BE2C (cell line): Measurements from ENCODE around the gene CCNE1.

Experiments
- DNase-seq: peaks from one replicate; pipeline ENCODE4 v3.0.0-alpha.2; 2020
- H3K27me3 ChIP-seq: fragments of 250-450 bp; sonication (Bioruptor Pico); 2 replicates; pipeline ENCODE4 v1.5.1; 2020; ENCODE audit warnings: mild to moderate bottlenecking
- H3K36me3 ChIP-seq: fragments of 250-450 bp; sonication (Bioruptor Pico); 2 replicates; pipeline ENCODE4 v1.5.1; 2020; ENCODE audit warnings: mild to moderate bottlenecking
- H3K4me1 ChIP-seq: fragments of 250-450 bp; sonication (Bioruptor Pico); 2 replicates; pipeline ENCODE4 v1.5.1; 2020
- H3K4me3 ChIP-seq: 2 replicates; pipeline ENCODE4 v1.5.1; 2011; ENCODE audit warnings: low read depth, low read length
- H3K9me3 ChIP-seq: fragments of 250-450 bp; sonication (Bioruptor Pico); 2 replicates; pipeline ENCODE4 v1.5.1; 2020
- CTCF ChIP-seq: IDR thresholded peaks from 2 replicates; pipeline ENCODE4 v1.5.1; 2012; ENCODE audit warnings: mild to moderate bottlenecking, low read depth, low read length

CCNE1 gene

GRCh38 chr19:29858621-29859020 is 46.8 kb downstream of the CCNE1 start:
- Histone ChIP-seq H3K4me1 (no peaks in the 10 kb centered on the region), H3K36me3 (no peaks in the 10 kb centered on the region), H3K27me3 (peaks cover 7% of the 10 kb centered on the region; the same call in 1 of the 2 replicates), H3K9me3 (no peaks in the 10 kb centered on the region), H3K4me3 (no peak overlapping the region)
- TF ChIP-seq CTCF: no peak
- DNase-seq: no peak

GRCh38 chr19:29860492-29860891 is 48.7 kb downstream of the CCNE1 start:
- H3K27me3 ChIP-seq: peaks cover 20% of the 10 kb centered on the region
- no peaks in the 10 kb centered on the region for H3K4me1 ChIP-seq
- no peaks in the 10 kb centered on the region for H3K36me3 ChIP-seq
- no peaks in the 10 kb centered on the region for H3K9me3 ChIP-seq
- DNase-seq: no peak
- H3K4me3 ChIP-seq: no peak overlapping the region
- TF ChIP-seq CTCF: no peak

- no peaks in the 10 kb centered on the region for H3K4me1 ChIP-seq
- peaks cover 24% of the 10 kb centered on the region for H3K27me3 ChIP-seq
- no peak overlapping the region for H3K4me3 ChIP-seq
- TF ChIP-seq CTCF: no peak
- H3K9me3 ChIP-seq: no peaks in the 10 kb centered on the region
- no peak for DNase-seq
- no peaks in the 10 kb centered on the region for H3K36me3 ChIP-seq
Observed at GRCh38 chr19:29861574-29861973, 49.8 kb downstream of the CCNE1 start.

GRCh38 chr19:29866011-29866410 is 54.2 kb downstream of the CCNE1 start:
- Histone ChIP-seq H3K9me3 (no peaks in the 10 kb centered on the region; the same call in 1 of the 2 replicates), H3K27me3 (peaks cover 24% of the 10 kb centered on the region), H3K4me3 (no peak overlapping the region), H3K4me1 (no peaks in the 10 kb centered on the region), H3K36me3 (no peaks in the 10 kb centered on the region)
- TF ChIP-seq CTCF: no peak
- no peak for DNase-seq

- H3K27me3 ChIP-seq: peaks cover 20% of the 10 kb centered on the region
Observed at GRCh38 chr19:29867984-29868383, 56.2 kb downstream of the CCNE1 start.

GRCh38 chr19:29871143-29871542 is 59.4 kb downstream of the CCNE1 start:
- no peak for DNase-seq
- H3K4me3 ChIP-seq: no peak overlapping the region
- no peak for TF ChIP-seq CTCF
- H3K27me3 ChIP-seq: peaks cover 2% of the 10 kb centered on the region; the same call in 1 of the 2 replicates
- no peaks in the 10 kb centered on the region; the same call in 1 of the 2 replicates for H3K4me1 ChIP-seq
- no peaks in the 10 kb centered on the region; the same call in 1 of the 2 replicates for H3K9me3 ChIP-seq
- no peaks in the 10 kb centered on the region for H3K36me3 ChIP-seq

More at GRCh38 chr19:29867984-29868383, 56.2 kb downstream of the CCNE1 start:
- H3K4me1 ChIP-seq: no peaks in the 10 kb centered on the region
- DNase-seq: no peak
- H3K9me3 ChIP-seq: no peaks in the 10 kb centered on the region; the same call in 1 of the 2 replicates
- H3K4me3 ChIP-seq: no peak overlapping the region
- H3K36me3 ChIP-seq: no peaks in the 10 kb centered on the region
- TF ChIP-seq CTCF: no peak
